Measurements from ENCODE around the gene SMIM44. TPM values are rescaled to one million over a fixed set of nuclear protein-coding genes. Genes with fewer than 3 reads are reported as not detected.
"Not testable (repeated sequence)": the region's sequence is repeated elsewhere in the genome, so short reads cannot be mapped to it uniquely, and the experiment has no call there.

SMIM44 gene
- total and polyA plus RNA-seq, 8 donors: not detected

DNA sequence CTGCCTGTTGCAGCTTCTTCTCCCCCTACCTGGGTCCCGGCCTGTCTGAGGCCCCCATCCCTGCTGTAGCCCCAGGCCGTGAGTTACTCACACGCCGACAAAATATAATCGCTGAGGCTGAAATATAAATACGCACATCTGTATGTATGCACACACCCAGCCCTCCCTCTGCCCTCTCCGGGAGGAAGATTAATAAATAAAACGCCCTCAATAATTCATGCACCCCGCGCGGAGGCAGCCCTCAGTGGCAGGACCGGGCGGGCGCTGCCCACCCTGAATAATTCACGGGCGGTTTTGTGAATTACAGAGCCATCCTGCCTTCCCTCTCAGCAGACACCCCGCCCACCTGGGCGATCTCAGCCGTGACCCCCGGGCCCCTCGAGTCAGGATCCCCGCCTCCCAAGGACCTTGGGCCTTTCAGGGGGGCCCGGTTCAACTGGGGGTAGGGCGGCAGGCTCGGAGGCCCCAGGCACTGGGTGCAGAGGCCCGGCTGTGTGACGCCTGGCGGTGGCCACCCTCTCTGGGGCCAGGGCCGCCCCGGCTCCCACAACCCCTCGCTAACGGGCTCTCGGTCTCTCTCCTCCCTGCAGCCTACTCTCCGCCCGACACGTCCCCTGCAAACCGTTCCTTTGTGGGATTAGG lies 27.2 kb downstream of the SMIM44 start:
- Histone ChIP-seq H3K27me3 (no peaks in the 10 kb centered on the region), H3K27ac (no peak overlapping the region), H3K4me1 (peaks cover 20 to 37% of the 10 kb centered on the region in 2 donors), H3K9me3 (no peaks in the 10 kb centered on the region), H3K4me3 (no peak overlapping the region), H3K36me3 (peaks cover 0 to 97% of the 10 kb centered on the region in 2 donors)
- TF ChIP-seq, protein P1, sequence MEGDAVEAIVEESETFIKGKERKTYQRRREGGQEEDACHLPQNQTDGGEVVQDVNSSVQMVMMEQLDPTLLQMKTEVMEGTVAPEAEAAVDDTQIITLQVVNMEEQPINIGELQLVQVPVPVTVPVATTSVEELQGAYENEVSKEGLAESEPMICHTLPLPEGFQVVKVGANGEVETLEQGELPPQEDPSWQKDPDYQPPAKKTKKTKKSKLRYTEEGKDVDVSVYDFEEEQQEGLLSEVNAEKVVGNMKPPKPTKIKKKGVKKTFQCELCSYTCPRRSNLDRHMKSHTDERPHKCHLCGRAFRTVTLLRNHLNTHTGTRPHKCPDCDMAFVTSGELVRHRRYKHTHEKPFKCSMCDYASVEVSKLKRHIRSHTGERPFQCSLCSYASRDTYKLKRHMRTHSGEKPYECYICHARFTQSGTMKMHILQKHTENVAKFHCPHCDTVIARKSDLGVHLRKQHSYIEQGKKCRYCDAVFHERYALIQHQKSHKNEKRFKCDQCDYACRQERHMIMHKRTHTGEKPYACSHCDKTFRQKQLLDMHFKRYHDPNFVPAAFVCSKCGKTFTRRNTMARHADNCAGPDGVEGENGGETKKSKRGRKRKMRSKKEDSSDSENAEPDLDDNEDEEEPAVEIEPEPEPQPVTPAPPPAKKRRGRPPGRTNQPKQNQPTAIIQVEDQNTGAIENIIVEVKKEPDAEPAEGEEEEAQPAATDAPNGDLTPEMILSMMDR (IDR thresholded peaks at IDR 0.05): no peak
- DNase-seq (peak in 1 of 4 donors; percentile 62), ATAC-seq (no peak)
- intact Hi-C loops (cut with DNase I): no loop called here

DNA sequence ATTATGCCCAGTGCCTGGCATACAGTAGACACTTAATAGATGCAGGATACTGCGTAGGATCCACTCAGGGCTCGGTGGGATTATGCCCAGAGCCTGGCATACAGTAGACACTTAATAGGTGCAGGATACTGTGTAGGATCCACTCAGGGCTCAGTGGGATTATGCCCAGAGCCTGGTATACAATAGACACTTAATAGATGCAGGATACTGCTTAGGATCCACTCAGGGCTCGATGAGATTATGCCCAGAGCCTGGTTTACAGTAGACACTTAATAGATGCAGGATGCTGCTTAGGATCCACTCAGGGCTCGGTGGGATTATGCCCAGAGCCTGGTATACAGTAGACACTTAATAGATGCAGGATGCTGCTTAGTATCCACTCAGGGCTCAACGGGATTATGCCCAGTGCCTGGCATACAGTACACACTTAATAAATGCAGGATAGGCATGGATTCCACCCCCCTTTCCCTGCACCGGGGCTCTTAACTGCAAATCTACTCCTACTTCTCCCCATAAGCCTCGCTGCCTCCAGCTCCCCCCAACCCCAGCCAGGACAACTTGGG lies 27.8 kb downstream of the SMIM44 start:
- TF ChIP-seq, protein P1 (IDR thresholded peaks at IDR 0.05): no peak
- no peak for DNase-seq
- Histone ChIP-seq H3K27ac (no peak overlapping the region), H3K4me1 (peaks cover 20 to 41% of the 10 kb centered on the region in 2 donors), H3K4me3 (no peak overlapping the region), H3K27me3 (no peaks in the 10 kb centered on the region), H3K9me3 (no peaks in the 10 kb centered on the region), H3K36me3 (peaks cover 0 to 97% of the 10 kb centered on the region in 2 donors)
- ATAC-seq: no peak
- intact Hi-C loops (cut with DNase I): no loop called here

DNA sequence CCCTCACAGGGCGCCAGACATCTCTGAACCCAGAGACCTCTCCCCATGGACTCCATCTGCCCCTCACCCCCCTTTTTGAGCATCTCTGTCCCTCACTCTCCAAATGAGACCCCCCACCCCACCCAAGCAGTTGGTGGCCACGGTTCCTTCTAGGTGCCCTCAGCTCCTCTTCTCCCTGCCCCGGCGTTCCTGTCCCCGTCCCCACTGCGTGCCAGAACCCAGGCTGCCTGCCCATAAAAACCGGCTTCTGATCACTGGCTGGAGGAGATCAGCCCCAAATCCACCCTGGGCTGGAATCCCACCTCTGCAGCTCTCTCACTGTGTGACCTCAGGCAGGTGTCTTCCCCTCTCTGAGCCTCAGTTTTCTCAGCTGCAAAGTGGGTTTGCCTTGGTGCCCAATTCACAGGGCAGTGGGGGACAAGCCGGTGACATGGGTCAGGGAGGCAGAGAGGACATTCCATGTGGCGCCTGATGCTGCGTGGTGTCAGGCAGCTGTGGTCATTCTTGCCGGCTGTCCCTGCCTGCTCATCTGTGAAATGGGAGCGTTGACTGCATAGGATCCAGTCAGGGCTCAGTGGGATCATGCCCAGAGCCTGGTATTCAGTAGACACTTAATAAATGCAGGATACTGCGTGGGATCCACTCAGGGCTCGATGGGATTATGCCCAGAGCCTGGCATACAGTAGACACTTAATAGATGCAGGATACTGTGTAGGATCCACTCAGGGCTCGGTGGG lies 28.4 kb downstream of the SMIM44 start:
- TF ChIP-seq, protein P1 (IDR thresholded peaks at IDR 0.05): no peak
- H3K4me3 ChIP-seq: no peak overlapping the region
- H3K36me3 ChIP-seq: peaks cover 0 to 97% of the 10 kb centered on the region in 2 donors
- H3K9me3 ChIP-seq: no peaks in the 10 kb centered on the region
- intact Hi-C loops (cut with DNase I): no loop called here
- H3K27me3 ChIP-seq: no peaks in the 10 kb centered on the region
- no peak overlapping the region for H3K27ac ChIP-seq
- peaks cover 17 to 43% of the 10 kb centered on the region in 2 donors for H3K4me1 ChIP-seq
- no peak for DNase-seq
- no peak for ATAC-seq

GRCh38 chr19:3453840-3454239 lies 29.4 kb downstream of the SMIM44 start:
- DNase-seq: no peak

DNA sequence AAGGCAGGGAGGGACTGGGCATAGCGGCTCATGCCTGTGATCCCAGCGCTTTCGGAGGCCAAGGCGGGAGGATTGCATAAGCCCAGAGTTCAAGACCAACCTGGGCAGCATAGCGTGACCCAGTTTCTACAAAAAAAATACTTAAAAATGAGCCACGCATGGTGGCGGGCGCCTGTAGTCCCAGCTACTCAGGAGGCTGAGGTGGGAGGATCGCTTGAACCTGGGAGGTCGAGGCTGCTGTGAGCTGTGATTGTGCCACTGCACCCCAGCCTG lies 30.4 kb downstream of the SMIM44 start:
- intact Hi-C loops (cut with DNase I); DNase-seq; H3K4me3 ChIP-seq; H3K27ac ChIP-seq; H3K9me3 ChIP-seq; ATAC-seq; H3K27me3 ChIP-seq: not testable (repeated sequence)
- Histone ChIP-seq H3K36me3 (peaks cover 0 to 100% of the 10 kb centered on the region in 2 donors), H3K4me1 (peaks cover 9 to 26% of the 10 kb centered on the region in 2 donors)

More at GRCh38 chr19:3453840-3454239, 29.4 kb downstream of the SMIM44 start:
- no peaks in the 10 kb centered on the region for H3K9me3 ChIP-seq
- no peak overlapping the region for H3K27ac ChIP-seq
- H3K27me3 ChIP-seq: no peaks in the 10 kb centered on the region
- intact Hi-C loops (cut with DNase I): no loop called here
- no peak for ATAC-seq
- peaks cover 0 to 97% of the 10 kb centered on the region in 2 donors for H3K36me3 ChIP-seq
- TF ChIP-seq, protein P1 (IDR thresholded peaks at IDR 0.05): no peak
- H3K4me3 ChIP-seq: no peak overlapping the region
- peaks cover 11 to 36% of the 10 kb centered on the region in 2 donors for H3K4me1 ChIP-seq
